Measurements from ENCODE around the gene DHX35.

The DHX35 gene

GRCh38 chr20:38920851-38921250, 41.3 kb upstream of the DHX35 start:
- TF ChIP-seq CTCF (IDR thresholded peaks at IDR 0.05), result no peak
- peaks cover 4% of the 10 kb centered on the region for H3K9me3 Mint-ChIP-seq
- peaks cover 4% of the 10 kb centered on the region for H3K36me3 Mint-ChIP-seq (ENCODE audit: low read depth)
- peaks cover 4% of the 10 kb centered on the region for H3K4me1 Mint-ChIP-seq
- H3K27ac Mint-ChIP-seq, result no peak overlapping the region
- DNase-seq, result no peak
- H3K4me3 Mint-ChIP-seq, result no peak overlapping the region
- H3K27me3 Mint-ChIP-seq (ENCODE audit: low read depth, poor library complexity), result peaks cover 30% of the 10 kb centered on the region

GRCh38 chr20:38924718-38925117, 37.4 kb upstream of the DHX35 start:
- Mint-ChIP-seq H3K4me1 (peaks cover 18% of the 10 kb centered on the region), H3K36me3 (ENCODE audit: low read depth) (peaks cover 14% of the 10 kb centered on the region), H3K27me3 (ENCODE audit: low read depth, poor library complexity) (peaks cover 14% of the 10 kb centered on the region), H3K9me3 (peaks cover 4% of the 10 kb centered on the region), H3K4me3 (no peak overlapping the region), H3K27ac (no peak overlapping the region)
- TF ChIP-seq CTCF (IDR thresholded peaks at IDR 0.05), result no peak
- DNase-seq, result no peak

- peaks cover 29% of the 10 kb centered on the region for H3K4me1 Mint-ChIP-seq
- TF ChIP-seq CTCF (IDR thresholded peaks at IDR 0.05), result no peak
- no peak within 1 kb of the TSS for H3K27ac Mint-ChIP-seq
- peaks cover 4% of the 10 kb centered on the region for H3K27me3 Mint-ChIP-seq (ENCODE audit: low read depth, poor library complexity)
- DNase-seq, result peak; percentile 94
- H3K4me3 Mint-ChIP-seq, result peak within 1 kb of the TSS; percentile 89
- H3K9me3 Mint-ChIP-seq, result peaks cover 4% of the 10 kb centered on the region
- H3K36me3 Mint-ChIP-seq (ENCODE audit: low read depth), result peaks cover 14% of the 10 kb centered on the region
These were observed 35.8 kb upstream of the DHX35 start, which contains the start of gene FAM83D for GRCh38 chr20:38926142-38926933. FAM83D (plus strand) TSS chr20:38926417; CDS start chr20:38926443, 26 bp downstream.

GRCh38 chr20:38926934-38927616, 35.1 kb upstream of the DHX35 start:
- DNase-seq, result no peak
- Mint-ChIP-seq H3K36me3 (ENCODE audit: low read depth) (peaks cover 14% of the 10 kb centered on the region), H3K4me3 (peak overlapping the region; percentile 89), H3K9me3 (peaks cover 4% of the 10 kb centered on the region), H3K27ac (no peak overlapping the region), H3K27me3 (ENCODE audit: low read depth, poor library complexity) (peaks cover 3% of the 10 kb centered on the region), H3K4me1 (peaks cover 29% of the 10 kb centered on the region)
- no peak for TF ChIP-seq CTCF (IDR thresholded peaks at IDR 0.05)

- Mint-ChIP-seq H3K4me1 (peaks cover 29% of the 10 kb centered on the region), H3K27ac (peak overlapping the region; percentile 79), H3K27me3 (ENCODE audit: low read depth, poor library complexity) (peaks cover 3% of the 10 kb centered on the region), H3K36me3 (ENCODE audit: low read depth) (peaks cover 14% of the 10 kb centered on the region), H3K9me3 (peaks cover 4% of the 10 kb centered on the region), H3K4me3 (peak overlapping the region; percentile 89)
- no peak for TF ChIP-seq CTCF (IDR thresholded peaks at IDR 0.05)
- no peak for DNase-seq
These were observed 34.1 kb upstream of the DHX35 start for GRCh38 chr20:38927902-38928578.
